H7 (cell line): Measurements from ENCODE around the gene PKNOX2. TPM values are rescaled to one million over a fixed set of nuclear protein-coding genes. Genes with fewer than 3 reads are reported as not detected.
A peak's percentile ranks its signal among the peaks of the same experiment; 100 is the strongest.

Source experiments
- DNase-seq: peaks from one replicate; pipeline ENCODE4 v3.0.0; 2012
- H3K27me3 ChIP-seq: 2 replicates; pipeline ENCODE4 v1.6.0; 2011; ENCODE audit warnings: mild to moderate bottlenecking, low read length; ENCODE audit not compliant: control insufficient read depth, insufficient read depth
- H3K36me3 ChIP-seq: replicated peaks from 2 replicates; pipeline ENCODE4 v1.5.1; 2011; ENCODE audit warnings: low read length; ENCODE audit not compliant: control insufficient read depth, insufficient read depth
- H3K4me3 ChIP-seq: 2 replicates; pipeline ENCODE4 v1.5.1; 2011; ENCODE audit warnings: low read depth, mild to moderate bottlenecking, control low read depth, low read length, moderate library complexity; ENCODE audit not compliant: insufficient read depth
- total RNA-seq: library from RNA; depleted of rRNA; stranded (reverse); fragments of >200 nt; shearing (Covaris generic); gene quantifications from 2 replicates; pipeline ENCODE4 v1.2.3, GENCODE V29; 2014

PKNOX2 gene
- total RNA-seq, 1 experiment from 2014 or later, result 1.6 TPM

DNA sequence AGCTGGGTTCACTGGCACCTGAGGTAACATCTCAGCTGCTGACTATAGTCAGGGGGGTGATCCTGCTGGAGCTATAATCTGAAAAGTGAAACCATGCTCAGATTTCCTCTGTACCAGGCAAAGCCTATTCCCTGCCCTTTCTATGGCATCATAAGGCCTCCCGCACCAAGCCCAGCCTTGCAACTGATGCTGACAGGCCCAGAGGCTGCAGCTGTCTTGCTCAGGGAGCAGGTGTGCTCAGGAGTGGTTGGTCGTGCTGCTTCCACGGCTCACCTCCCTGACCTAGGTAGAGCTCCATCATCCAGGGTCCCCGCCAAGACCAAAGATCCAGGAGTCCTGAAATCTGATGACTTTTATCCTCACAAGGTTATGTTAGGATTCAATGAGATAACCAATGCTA lies 209.8 kb downstream of the PKNOX2 start:
- no peak for DNase-seq
- H3K4me3 ChIP-seq, result no peak overlapping the region
- peaks cover 2% of the 10 kb centered on the region for H3K27me3 ChIP-seq
- no peaks in the 10 kb centered on the region for H3K36me3 ChIP-seq

DNA sequence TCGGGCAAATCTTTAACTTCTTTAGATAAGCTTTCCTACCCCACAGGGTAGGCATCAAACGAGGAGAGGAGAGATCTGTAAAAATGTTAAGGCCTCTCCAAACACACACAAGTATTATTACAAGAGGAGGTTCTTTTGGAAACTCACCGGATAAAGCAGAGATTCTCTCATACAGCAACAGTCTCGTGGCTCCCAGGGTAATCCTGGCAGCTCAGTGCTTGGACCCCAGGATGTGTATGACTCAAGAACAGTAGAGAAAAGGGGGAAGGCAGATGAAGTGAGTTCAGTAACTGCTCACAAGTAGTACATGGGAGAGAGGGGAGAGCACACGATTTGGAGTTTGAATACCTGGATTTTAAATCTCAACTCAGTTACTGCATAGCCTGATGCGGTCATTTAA lies 210.6 kb downstream of the PKNOX2 start:
- no peaks in the 10 kb centered on the region for H3K36me3 ChIP-seq
- H3K4me3 ChIP-seq, result no peak overlapping the region
- DNase-seq, result no peak
- H3K27me3 ChIP-seq, result peaks cover 1% of the 10 kb centered on the region

DNA sequence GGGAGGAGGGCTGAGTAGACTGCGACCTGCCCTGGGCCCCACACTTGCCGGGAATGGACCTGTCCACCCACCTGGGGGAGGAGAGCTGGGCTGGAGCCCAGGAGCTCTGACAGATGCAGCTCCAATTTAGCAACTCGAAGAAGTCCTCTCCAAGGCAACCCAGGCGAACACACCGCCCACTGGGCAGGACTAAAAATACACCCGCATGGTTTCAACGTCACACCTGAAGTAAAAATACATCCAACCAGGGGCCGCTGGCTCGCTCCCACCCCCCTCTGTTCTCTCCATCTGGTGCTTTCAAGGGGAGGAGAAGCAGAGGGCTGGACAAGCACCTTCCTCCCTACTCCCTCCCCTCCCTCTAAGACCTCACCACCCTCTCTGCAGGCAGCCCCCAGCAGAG lies 211.6 kb downstream of the PKNOX2 start:
- peak; percentile 71 for DNase-seq

DNA sequence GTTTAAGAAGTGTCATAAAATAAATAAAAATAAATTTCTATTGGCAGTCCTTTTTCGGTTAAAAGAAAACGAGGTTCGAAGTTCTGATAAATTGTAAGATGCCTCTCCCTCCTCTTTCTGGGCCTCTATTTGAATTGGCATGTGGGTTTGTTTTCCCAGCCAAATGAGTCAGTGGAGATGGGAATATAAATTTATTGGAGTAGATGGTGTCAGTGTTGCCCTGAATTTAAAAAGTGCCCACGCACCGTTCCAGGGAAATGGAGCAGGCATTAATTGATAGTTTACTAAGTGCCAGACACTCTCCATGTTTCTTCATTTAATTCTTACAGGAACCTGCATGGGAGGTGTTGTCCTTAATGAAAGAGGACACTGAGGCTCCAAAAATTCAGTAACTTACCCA lies 212.3 kb downstream of the PKNOX2 start:
- DNase-seq, result no peak
- Histone ChIP-seq H3K36me3 (no peaks in the 10 kb centered on the region), H3K27me3 (peaks cover 1% of the 10 kb centered on the region), H3K4me3 (no peak overlapping the region)

More for the DNA sequence above, 211.6 kb downstream of the PKNOX2 start:
- peaks cover 1% of the 10 kb centered on the region for H3K27me3 ChIP-seq
- no peaks in the 10 kb centered on the region for H3K36me3 ChIP-seq
- H3K4me3 ChIP-seq, result no peak overlapping the region

DNA sequence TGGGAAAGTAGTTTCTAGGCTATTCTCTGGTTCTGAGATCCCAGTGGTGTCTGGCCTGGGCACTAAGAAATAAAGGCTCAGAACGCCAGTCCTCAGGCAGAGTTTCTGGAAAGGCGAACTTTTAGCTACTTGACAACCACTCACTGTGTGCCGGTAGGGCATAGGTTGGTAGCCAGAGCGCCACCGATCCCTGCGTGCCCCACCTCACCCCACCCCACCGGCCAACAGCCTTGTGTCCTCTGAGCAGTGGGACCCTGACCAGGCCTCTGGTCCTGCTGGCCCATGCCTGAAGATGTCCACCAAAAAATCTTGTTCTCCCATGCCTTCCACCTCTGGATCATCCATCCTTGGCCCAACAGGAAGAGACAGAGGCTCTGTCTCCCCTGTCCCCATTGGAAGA lies 213.5 kb downstream of the PKNOX2 start:
- Histone ChIP-seq H3K4me3 (no peak overlapping the region), H3K27me3 (no peaks in the 10 kb centered on the region; the same call in none of the 2 replicates), H3K36me3 (no peaks in the 10 kb centered on the region)
- no peak for DNase-seq

DNA sequence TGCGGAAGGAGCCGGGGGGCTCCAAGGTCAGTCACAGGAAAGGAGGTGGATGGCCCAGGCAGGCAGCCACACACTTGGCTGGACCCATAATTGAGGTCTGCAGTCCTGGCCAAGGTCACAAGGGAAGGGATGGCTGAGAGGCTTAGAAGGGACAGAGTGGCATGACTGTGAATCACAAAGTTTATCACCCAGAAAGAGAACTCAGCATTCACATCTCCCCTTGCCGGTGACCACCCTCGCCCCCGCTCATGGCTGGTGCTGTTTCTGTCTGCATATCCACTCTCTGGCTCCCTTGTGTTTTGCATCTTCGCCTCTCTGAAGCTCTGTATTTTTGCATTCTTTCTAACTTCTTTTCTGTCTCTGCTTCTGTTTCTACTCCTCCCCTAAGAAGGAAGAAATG lies 214.0 kb downstream of the PKNOX2 start:
- DNase-seq, result no peak
- Histone ChIP-seq H3K4me3 (no peak overlapping the region), H3K27me3 (no peaks in the 10 kb centered on the region; the same call in none of the 2 replicates), H3K36me3 (no peaks in the 10 kb centered on the region)

DNA sequence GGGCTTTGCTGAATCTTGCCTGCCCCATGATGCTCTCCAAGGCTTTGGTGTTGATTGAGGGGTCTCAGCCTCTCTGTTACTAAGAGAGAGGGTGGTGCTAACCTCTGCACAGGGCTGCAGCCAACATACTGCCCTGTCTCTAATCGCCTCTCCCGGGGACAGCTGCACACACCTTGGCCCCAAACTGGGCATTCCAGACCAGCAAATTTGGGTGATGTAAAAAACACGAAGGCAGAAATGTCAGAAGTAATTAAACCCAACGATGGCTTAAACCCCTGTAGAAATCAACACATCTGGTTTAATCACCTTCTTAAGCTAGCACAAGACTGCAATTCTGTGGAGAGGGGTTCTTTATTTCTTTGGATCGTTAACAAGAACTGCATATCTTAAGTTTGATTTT lies 215.0 kb downstream of the PKNOX2 start:
- H3K27me3 ChIP-seq, result no peaks in the 10 kb centered on the region; the same call in none of the 2 replicates
- no peaks in the 10 kb centered on the region for H3K36me3 ChIP-seq
- DNase-seq, result no peak
- H3K4me3 ChIP-seq, result no peak overlapping the region

DNA sequence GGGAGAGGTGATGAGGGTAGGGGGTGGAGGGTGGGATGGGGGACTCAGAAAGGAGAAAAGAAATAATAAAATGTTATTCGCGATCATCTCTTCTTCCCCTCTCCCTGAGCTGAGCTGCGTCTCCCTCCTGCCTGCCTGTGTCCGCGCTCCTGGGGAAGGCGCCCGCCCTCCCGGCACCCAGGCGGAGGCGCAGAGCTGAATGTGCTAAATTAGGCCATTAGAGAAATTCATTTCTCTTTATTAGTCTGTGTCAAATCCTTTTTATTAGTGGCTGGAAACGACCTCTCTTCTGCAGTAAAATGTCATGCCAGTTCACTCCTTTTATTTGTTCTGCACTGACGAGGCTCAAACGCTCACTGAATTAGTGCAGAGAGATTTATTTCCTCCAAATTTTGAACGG lies 215.4 kb downstream of the PKNOX2 start:
- Histone ChIP-seq H3K27me3 (no peaks in the 10 kb centered on the region; the same call in none of the 2 replicates), H3K36me3 (no peaks in the 10 kb centered on the region), H3K4me3 (no peak overlapping the region)
- no peak for DNase-seq

DNA sequence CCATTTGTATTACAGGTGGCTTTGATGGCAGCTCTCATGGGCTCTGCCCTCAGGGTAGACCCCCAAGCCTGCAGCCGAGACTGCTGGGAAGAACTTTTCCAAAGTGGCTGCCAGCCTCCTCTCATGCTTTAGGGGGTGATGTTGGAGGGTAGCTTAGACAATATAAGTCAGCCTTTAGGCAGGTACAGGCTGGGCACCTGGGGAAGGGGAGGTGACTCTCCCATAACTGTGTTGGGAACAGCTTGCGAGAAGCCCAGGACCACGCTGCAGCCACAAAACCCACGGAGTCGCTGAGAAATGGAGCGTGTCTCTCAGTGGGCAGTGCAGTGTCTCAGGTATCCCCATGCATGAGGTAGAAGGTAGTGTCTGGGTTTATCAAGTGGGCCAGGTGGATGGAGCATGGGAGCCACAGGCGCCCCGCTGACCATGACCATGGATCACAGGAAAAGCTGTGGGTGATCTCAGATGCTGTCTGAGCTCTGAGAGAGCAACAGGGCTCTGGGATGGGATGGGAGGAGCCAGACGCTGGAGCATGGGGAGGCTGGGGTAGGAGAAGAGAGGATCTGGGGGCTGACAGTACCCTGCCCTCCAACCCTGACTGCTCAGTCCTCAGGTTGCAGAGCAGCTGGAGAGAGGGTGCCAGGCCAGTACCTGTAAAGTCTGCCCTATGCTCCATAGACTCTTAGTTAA lies 216.3 kb downstream of the PKNOX2 start:
- no peak for DNase-seq
- no peak overlapping the region for H3K4me3 ChIP-seq
- H3K36me3 ChIP-seq, result no peaks in the 10 kb centered on the region
- H3K27me3 ChIP-seq, result no peaks in the 10 kb centered on the region; the same call in none of the 2 replicates

DNA sequence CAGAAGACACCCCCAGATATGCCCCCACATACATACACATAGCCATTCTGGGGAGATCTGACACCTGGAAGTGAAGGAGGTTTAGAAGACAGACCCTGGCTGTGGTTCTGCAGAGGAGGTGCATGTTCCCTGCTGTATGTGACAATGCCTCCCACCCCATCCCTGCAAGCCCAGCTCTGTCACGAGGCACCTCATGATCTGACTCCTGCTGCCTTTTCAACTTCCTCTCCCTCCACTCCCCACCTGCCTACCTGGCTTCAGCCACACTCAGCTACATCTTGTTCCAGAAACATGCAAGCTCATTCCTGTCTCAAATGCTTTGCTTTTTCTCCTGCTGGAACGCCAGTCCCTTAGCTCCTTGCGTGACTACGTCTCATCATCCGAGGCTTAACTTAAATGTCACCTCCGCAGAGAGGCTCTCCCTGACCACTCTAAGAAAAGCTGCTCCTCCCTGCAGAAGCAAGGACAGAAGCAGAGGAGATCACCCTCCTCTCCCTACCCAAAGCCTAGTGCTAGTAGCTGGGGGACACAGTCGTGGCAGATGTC lies 217.0 kb downstream of the PKNOX2 start:
- H3K36me3 ChIP-seq, result no peaks in the 10 kb centered on the region
- H3K4me3 ChIP-seq, result no peak overlapping the region
- H3K27me3 ChIP-seq, result no peaks in the 10 kb centered on the region; the same call in none of the 2 replicates
- no peak for DNase-seq

DNA sequence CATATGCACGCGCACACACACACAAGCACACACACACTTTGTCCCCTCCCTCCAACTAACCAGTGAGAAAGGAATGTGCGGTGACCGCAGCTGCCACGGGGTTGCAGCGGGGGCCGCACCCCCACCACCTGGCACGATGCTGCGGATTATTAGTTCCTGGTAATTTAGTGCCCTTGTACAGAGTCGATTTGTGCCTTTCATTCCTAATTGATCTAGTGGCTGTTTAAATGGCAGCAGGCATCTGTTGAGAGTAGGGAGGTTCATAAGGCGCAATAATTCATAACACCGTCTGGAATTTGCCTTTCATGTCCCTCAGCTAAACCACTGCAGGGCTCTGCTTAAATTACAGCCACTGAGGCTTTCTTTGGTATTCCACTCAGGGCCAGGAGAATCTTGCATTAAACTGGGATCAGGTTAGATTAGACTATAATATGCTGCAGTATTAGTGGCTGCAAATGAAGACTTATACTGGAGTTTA lies 217.8 kb downstream of the PKNOX2 start:
- Histone ChIP-seq H3K4me3 (no peak overlapping the region), H3K27me3 (no peaks in the 10 kb centered on the region; the same call in none of the 2 replicates), H3K36me3 (no peaks in the 10 kb centered on the region)
- no peak for DNase-seq

DNA sequence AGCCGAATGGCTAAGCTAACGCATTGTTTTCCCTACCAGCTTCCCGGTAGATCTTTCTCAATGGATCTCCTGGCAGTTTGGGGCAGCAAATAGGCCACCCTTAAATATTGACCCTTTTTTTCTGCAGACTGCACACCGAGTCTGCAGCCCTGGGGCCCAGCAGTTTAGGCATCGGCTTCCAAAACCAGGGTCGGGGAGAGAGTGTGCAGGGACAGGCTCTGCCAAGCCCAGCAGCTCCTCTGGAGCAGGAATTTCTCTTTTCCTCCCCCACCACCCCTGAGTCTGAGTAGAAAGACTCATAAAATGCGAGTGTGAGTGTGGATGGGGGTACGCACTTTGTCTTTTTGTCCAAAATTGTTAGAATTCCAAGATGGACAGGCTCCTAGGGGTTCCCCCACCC lies 218.3 kb downstream of the PKNOX2 start:
- Histone ChIP-seq H3K4me3 (no peak overlapping the region), H3K36me3 (no peaks in the 10 kb centered on the region), H3K27me3 (no peaks in the 10 kb centered on the region; the same call in 1 of the 2 replicates)
- no peak for DNase-seq

DNA sequence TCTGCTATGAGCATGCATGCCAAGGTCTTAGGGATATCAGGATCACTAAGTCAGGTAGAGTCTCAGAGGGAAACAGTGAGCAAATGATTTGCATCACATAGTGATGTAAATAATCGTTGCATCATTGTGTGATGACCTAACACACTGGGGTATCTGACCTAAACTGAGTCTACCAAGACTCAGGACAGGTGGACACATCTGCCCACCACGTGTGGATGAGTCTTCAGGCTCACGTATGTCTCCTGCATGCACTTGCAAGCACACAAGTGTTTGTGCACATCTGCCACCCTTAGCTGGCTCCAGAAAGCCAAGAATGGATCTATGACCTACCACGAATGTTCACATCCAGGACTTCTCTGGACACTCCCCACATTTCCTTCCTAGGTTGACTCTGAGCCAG lies 220.3 kb downstream of the PKNOX2 start:
- no peaks in the 10 kb centered on the region for H3K36me3 ChIP-seq
- H3K4me3 ChIP-seq, result no peak overlapping the region
- H3K27me3 ChIP-seq, result no peaks in the 10 kb centered on the region; the same call in 1 of the 2 replicates
- no peak for DNase-seq

DNA sequence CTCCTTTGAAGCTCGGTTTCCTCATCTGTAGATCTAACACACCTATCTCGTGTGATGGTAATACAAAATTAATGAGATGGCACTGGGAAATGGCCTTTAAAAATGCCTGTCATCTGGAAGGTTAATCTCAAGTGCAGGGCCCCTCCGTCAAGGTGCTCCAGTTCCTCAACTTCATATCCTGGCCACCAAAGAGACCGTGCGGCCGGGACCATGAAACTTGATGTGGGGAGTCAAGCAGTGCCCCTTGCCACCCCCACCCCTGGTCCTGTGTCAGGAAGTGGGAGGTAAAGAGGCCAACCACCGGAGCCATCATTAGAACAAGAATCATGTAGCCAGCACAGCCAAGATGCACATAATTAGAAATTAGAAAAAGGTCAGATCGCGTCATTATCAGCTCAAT lies 223.3 kb downstream of the PKNOX2 start:
- DNase-seq, result no peak
- no peak overlapping the region for H3K4me3 ChIP-seq
- H3K36me3 ChIP-seq, result no peaks in the 10 kb centered on the region
- no peaks in the 10 kb centered on the region for H3K27me3 ChIP-seq

DNA sequence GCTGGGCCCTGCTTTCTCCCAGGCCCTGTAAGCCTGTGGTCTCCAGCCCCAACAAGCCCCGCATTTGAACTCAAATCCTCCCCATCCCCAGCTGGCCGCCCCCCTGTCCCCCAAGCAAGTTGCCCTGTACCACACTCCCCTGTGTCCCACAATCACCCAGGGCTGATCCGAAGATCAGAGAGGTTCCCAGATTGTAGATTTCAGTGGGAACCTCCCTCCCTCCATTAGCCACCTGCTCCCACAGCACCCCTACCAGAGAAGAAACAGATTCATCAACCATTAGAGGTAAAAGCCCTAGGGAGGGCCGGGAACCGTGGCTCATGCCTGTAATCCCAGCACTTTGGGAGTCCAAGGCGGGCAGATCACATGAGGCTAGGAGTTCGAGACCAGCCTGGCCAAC lies 224.1 kb downstream of the PKNOX2 start:
- Histone ChIP-seq H3K36me3 (no peaks in the 10 kb centered on the region), H3K27me3 (no peaks in the 10 kb centered on the region), H3K4me3 (no peak overlapping the region)
- no peak for DNase-seq
